GM12891 (cell line): Measurements from ENCODE around the gene ZNF343.

ENCODE experiments used
- POLR2A ChIP-seq: IDR thresholded peaks from 2 replicates; pipeline ENCODE4 v1.6.1; 2011; ENCODE audit warnings: low read depth, low read length, control low read depth
- POLR2AphosphoS5 ChIP-seq: IDR thresholded peaks from 2 replicates; pipeline ENCODE4 v1.6.1; 2011; ENCODE audit warnings: low read depth, low read length, control low read depth

DNA sequence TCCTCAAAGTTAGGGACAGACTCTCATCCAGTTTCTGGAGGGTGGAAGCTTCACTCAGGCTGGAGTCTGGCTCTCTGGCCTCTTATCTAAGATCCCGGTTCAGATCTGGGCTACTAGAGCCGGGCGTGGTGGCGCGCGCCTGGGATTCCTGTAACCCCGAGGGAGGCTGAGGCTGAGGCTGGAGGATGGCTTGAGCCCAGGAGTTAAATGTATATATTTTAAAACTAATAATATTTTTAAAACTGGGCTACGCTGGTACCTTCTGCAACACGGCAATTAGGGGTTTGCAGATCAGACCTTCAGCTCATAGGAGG lies 710 bp upstream of the ZNF343 start:
- TF ChIP-seq POLR2A = no peak
- no peak for TF ChIP-seq POLR2AphosphoS5
